Cardiac muscle cell (in vitro differentiated cells and primary cell): ENCODE measurements around the gene RGL4. TPM values are rescaled to one million over a fixed set of nuclear protein-coding genes. Genes with fewer than 3 reads are reported as not detected.
"Not testable (repeated sequence)": the region's sequence is repeated elsewhere in the genome, so short reads cannot be mapped to it uniquely, and the experiment has no call there.

Experiments used
- DNase-seq, 2 donors: peaks; one replicate each; pipeline versions ENCODE4 v3.0.0 to v3.0.0-alpha.2; 2010 to 2017; ENCODE audit warnings: low read depth in 1 of 2, low spot score in 1 of 2
- H3K27ac ChIP-seq: fragments of 200-600 bp; sonication (generic); 2 replicates; pipeline ENCODE4 v1.5.1; 2016
- H3K27me3 ChIP-seq: fragments of 200-600 bp; sonication (generic); 2 replicates; pipeline ENCODE4 v1.6.0; 2016; ENCODE audit warnings: control low read depth
- H3K36me3 ChIP-seq: fragments of 200-600 bp; sonication (generic); 2 replicates; pipeline ENCODE4 v1.5.1; 2016; ENCODE audit warnings: control low read depth
- H3K4me1 ChIP-seq: fragments of 200-600 bp; sonication (generic); 2 replicates; pipeline ENCODE4 v1.8.1; 2017; ENCODE audit warnings: low read depth, mild to moderate bottlenecking, mixed run types
- H3K4me3 ChIP-seq: fragments of 200-600 bp; sonication (generic); 2 replicates; pipeline ENCODE4 v1.5.1; 2016; ENCODE audit warnings: mild to moderate bottlenecking
- H3K9me3 ChIP-seq: fragments of 200-600 bp; sonication (generic); 2 replicates; pipeline ENCODE4 v1.5.1; 2017; ENCODE audit warnings: low read depth, mild to moderate bottlenecking, control low read depth
- polyA plus RNA-seq: library from polyadenylated mRNA; unstranded; fragments of >200 nt; fragmentation: Nextera tagmentation; extraction: Ambion mirVana; gene quantifications from 2 replicates; pipeline ENCODE4 v1.2.1, GENCODE V29; 2016
- total RNA-seq: library from RNA; depleted of rRNA; stranded (reverse); fragments of >200 nt; gene quantifications from 2 replicates; pipeline ENCODE4 v1.2.3, GENCODE V29; 2016
- TF ChIP-seq, protein P1 (sequence below): IDR thresholded peaks from 2 replicates; pipeline ENCODE4 v1.5.1; 2012; ENCODE audit warnings: low read depth, mild to moderate bottlenecking, low read length

RGL4 gene
- total and polyA plus RNA-seq, 2 experiments from 2014 or later: 1.5 TPM; not detected in 1

DNA sequence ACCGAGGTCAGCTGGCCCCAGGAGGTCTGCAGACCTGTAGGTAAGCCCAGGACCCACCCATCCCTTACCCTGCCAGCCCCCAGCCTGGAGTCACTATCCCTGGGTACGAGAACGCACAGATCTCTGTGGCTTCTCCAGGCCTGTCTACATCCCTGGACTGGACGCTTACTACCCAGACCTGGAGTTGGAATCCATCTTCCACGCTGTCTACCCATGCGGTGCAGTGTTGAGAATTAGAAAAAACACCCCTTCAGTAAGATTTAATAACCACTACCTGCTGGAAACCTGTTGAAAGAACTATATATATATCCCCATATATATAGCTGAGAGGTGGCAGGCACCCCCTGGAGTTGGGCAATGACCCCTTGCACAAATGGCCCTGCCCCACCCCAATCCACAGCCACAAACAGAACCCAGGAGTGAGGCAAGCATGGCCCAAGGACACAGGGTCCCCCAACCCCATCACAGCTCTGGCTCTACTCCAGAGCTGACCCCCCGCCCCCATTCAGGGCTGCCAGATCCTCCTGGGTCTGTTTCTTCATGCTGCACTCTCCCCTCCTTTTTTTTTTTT, 17.7 kb upstream of the RGL4 start:
- no peak overlapping the region for H3K4me3 ChIP-seq
- no peaks in the 10 kb centered on the region for H3K4me1 ChIP-seq
- H3K27ac ChIP-seq: no peak overlapping the region
- H3K27me3 ChIP-seq: no peaks in the 10 kb centered on the region
- no peaks in the 10 kb centered on the region for H3K36me3 ChIP-seq
- H3K9me3 ChIP-seq: no peaks in the 10 kb centered on the region
- TF ChIP-seq, protein P1, sequence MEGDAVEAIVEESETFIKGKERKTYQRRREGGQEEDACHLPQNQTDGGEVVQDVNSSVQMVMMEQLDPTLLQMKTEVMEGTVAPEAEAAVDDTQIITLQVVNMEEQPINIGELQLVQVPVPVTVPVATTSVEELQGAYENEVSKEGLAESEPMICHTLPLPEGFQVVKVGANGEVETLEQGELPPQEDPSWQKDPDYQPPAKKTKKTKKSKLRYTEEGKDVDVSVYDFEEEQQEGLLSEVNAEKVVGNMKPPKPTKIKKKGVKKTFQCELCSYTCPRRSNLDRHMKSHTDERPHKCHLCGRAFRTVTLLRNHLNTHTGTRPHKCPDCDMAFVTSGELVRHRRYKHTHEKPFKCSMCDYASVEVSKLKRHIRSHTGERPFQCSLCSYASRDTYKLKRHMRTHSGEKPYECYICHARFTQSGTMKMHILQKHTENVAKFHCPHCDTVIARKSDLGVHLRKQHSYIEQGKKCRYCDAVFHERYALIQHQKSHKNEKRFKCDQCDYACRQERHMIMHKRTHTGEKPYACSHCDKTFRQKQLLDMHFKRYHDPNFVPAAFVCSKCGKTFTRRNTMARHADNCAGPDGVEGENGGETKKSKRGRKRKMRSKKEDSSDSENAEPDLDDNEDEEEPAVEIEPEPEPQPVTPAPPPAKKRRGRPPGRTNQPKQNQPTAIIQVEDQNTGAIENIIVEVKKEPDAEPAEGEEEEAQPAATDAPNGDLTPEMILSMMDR: no peak
- DNase-seq: no peak

DNA sequence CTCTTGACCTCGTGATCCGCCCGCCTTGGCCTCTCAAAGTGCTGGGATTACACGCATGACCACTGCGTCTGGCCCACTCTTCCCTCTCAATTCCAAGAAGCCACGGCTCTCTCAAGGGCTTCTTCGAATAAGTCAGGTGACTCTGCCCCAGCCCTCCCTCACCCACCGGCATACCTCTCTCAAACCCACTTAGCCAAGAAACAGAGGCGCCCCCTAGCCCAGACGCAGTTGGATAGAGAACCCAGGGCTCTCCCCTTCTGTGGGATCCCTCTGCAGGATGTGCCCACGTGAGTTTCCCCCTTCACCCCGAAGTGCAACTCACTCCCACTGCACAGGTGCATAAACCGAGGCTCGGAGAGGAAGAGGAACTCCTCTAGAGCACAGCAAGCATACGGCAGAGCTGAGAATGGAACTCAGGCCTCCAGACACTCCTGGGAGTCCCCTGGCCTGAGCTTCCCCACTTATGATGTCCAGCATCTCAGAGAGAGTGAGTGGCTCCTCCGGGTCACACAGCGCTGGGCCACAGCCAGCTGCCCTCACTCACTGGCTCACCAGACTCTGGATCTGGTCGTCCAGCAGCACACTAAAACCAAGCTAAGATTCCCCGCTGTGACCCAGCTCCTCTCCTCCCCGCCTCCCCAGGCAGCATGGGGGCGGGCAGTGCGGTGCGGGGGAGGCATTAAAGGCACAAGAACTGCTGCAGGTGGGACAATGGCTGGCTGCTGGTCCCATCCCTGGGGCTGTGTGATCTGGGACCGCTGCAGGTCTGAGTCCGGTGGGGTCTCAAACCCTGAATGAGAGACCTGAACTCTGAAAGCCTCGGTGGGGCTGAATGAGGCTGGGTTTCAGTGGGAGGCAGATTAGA, 16.8 kb upstream of the RGL4 start:
- Histone ChIP-seq H3K36me3 (no peaks in the 10 kb centered on the region), H3K27ac (no peak overlapping the region), H3K4me1 (no peaks in the 10 kb centered on the region), H3K4me3 (no peak overlapping the region), H3K9me3 (no peaks in the 10 kb centered on the region), H3K27me3 (no peaks in the 10 kb centered on the region)
- TF ChIP-seq, protein P1: no peak
- no peak for DNase-seq

DNA sequence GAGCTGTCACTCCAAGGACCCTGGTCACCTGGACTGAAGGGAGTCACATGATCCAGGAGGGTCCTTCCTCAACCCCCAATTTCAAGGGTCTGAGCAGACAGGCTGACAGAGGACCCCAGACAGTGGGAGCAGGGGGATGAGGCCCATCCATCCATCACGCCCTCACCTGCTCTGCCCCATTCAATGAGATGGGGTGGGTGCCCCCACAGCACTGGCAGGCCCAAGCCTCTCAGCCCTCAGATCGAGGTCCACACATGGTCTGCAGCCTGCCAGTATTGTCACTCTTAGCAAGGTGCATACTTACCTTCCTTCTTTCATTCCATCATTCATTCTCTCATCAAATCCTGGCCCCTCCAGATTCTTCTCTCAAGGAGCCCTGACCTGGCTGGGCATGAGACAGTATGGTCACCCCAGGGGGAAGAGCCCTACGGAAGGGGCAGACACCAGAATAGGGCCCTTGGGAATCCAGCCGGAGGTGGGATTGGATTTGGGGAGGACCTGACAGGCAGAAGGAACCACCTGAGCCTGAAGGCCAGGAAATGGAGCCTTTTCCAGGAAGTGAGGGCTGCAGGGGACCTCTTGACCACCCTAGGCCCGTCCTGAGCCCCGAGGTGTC, 15.8 kb upstream of the RGL4 start:
- not testable (repeated sequence) for DNase-seq, H3K4me1 ChIP-seq, H3K9me3 ChIP-seq, H3K27ac ChIP-seq, H3K27me3 ChIP-seq, H3K4me3 ChIP-seq, H3K36me3 ChIP-seq

DNA sequence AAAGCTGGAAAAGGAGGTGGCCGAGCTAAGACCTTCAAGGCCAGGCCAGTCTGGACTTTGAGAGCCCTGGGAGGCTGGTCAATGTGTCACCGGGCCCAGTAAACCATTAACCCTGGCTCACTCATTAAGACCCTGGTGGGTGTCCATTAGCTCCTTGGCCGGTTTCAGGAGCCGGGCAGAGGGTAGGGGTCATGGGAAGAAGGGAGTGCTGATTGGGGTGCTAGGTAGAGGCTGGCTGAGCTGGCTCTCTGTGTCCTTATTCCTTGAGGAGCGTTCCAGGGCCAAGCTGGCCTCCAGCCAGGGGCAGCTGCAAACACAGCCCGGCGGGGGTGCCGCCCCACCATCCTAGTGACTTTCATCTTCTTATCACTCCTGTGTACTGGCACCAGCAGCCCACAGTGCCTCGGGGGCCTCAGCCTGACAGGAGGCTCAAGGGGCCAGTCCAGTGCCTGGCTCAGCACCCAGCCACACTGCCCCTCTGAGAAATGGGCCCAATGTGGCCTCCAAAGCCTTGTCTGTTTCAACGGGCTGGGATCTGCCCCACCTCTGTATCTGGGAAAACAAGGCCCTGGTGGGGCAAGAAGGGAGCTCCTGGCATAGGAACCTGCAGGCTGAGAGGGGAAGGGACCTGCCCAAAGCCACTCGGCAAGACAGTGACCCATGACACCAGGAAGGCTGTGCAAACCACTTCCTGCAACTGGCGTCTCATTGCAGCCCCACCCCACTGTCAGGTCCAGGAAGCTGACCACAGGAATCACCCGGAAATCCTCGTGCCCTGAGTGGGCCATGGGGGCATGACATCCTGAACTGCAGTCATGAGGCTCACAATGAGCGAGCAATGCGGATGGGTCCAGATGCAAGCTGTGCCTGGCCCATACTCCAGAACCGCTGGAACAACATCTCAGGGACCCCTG, 15.1 kb upstream of the RGL4 start:
- DNase-seq: no peak
- Histone ChIP-seq H3K36me3 (no peaks in the 10 kb centered on the region), H3K4me1 (no peaks in the 10 kb centered on the region), H3K27ac (no peak overlapping the region), H3K4me3 (no peak overlapping the region), H3K27me3 (no peaks in the 10 kb centered on the region), H3K9me3 (no peaks in the 10 kb centered on the region)
- TF ChIP-seq, protein P1: no peak

DNA sequence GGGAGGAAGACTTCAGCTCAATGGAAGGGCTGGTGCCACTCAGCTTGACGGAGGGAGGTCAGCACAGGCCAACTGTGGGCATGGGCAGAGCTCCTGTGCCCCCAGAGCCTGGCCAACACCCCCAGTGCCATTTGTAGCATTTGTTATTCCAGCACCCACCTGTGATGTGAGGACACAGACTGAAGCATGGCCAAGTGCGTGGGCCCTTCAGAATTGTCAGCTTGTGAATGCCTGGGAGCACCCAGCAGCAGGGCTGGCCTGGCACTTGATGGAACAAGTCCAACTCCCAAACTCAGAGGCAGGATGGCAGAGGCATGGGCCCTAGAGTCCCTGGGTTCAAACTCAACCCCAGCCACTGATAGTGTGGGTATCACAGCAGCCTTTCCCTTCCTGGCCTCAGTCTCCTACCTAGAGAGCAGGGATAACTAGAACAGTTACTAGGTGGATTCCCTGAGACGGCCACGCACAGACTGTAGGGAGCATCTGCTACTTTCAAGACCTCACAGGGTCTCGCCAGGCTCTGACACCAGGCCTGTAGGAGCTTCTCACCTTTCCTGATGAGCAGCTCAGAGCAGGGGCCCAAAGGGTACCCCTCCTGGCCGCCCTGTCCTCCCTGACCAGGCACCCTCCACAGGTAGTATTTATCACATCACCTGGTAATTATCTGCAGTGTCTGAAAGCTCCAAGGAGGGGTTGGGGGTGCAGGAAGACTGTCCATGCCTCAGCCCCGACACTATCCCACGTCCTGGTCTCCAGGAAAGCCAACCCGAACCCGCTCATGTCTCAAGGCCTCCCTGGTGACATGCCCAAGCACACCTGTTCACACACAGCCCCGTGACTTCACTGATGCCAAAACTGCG, 13.7 kb upstream of the RGL4 start:
- not testable (repeated sequence) for H3K27ac ChIP-seq, H3K4me1 ChIP-seq, H3K36me3 ChIP-seq, H3K9me3 ChIP-seq, DNase-seq, H3K4me3 ChIP-seq, H3K27me3 ChIP-seq

DNA sequence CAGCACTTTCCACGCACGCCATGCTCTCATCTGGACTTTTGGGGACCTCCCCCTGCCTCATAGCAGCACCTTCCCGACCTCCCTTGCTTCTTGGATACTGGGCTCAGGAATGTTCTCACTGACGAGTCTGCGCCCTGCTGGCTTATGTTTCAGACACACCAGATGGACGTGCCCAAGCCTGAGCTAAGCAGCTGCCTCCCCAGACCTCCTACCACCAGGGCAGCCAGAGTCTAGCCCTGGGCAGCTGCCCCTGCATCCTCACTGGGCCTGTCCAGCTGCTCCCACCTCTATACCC, 13.2 kb upstream of the RGL4 start:
- Histone ChIP-seq H3K27ac (no peak overlapping the region), H3K4me3 (no peak overlapping the region), H3K36me3 (no peaks in the 10 kb centered on the region), H3K27me3 (no peaks in the 10 kb centered on the region), H3K9me3 (no peaks in the 10 kb centered on the region), H3K4me1 (no peaks in the 10 kb centered on the region)
- DNase-seq: no peak
- TF ChIP-seq, protein P1: no peak
